ENCODE measurements around the gene FNDC8. TPM values are rescaled to one million over a fixed set of nuclear protein-coding genes. Genes with fewer than 3 reads are reported as not detected.

Gene FNDC8
- total and polyA plus RNA-seq, 11 donors = not detected

DNA sequence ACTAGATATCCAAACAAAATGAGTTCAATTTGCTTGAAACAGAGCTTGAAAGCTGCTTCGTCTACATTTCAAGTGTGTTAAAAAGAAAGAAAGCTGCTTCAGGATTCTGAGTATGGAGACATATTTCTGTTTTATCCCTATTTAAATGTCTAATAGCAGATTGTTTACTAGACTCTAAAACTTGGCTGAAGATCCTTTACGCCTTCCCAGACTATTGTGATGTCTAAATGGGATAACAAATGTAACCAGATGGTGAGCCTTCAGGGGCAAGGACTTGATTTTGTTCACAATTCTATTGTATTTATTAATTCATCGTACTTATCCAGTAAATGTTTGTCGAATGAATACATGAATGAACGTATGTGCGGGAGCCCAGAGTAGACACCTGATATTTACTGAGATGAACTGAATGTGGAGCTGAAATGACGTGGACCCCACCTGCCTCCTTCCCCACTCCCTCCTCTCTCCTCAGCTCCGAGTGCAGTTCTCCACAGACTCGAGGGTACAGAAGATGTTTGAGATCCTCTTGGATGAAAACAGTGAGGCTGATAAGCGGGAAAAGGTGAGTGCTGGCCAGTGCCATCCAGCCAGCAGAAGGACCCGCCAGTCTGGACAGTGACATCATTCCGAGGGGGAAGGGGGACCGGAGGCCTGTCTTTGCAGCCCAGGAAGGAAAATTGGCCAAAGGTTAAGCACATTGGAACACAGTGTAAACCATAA is 31.2 kb downstream of the FNDC8 start:
- WGBS, 4 donors = 59 to 64% (median 60%) methylated on average over 13 of the region's 13 CpGs
- Histone ChIP-seq H3K9me3 (no peaks in the 10 kb centered on the region), H3K27ac (no peak overlapping the region), H3K4me3 (no peak overlapping the region), H3K36me3 (peaks cover 0 to 64% (median 0%) of the 10 kb centered on the region in 9 donors), H3K27me3 (no peaks in the 10 kb centered on the region), H3K4me1 (peaks cover 0 to 34% (median 6%) of the 10 kb centered on the region in 12 donors)
- DNase-seq (no peak), ATAC-seq (no peak)
- TF ChIP-seq POLR2A (IDR thresholded peaks at IDR 0.05) = no peak
- TF ChIP-seq, protein P1, sequence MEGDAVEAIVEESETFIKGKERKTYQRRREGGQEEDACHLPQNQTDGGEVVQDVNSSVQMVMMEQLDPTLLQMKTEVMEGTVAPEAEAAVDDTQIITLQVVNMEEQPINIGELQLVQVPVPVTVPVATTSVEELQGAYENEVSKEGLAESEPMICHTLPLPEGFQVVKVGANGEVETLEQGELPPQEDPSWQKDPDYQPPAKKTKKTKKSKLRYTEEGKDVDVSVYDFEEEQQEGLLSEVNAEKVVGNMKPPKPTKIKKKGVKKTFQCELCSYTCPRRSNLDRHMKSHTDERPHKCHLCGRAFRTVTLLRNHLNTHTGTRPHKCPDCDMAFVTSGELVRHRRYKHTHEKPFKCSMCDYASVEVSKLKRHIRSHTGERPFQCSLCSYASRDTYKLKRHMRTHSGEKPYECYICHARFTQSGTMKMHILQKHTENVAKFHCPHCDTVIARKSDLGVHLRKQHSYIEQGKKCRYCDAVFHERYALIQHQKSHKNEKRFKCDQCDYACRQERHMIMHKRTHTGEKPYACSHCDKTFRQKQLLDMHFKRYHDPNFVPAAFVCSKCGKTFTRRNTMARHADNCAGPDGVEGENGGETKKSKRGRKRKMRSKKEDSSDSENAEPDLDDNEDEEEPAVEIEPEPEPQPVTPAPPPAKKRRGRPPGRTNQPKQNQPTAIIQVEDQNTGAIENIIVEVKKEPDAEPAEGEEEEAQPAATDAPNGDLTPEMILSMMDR (IDR thresholded peaks at IDR 0.05) = no peak
- intact Hi-C loops (cut with DNase I) = loop anchor here in 1 of 10 donors (10.0 kb wide), 1 partner anchor 62 kb away; no protein-coding TSS in a partner anchor

DNA sequence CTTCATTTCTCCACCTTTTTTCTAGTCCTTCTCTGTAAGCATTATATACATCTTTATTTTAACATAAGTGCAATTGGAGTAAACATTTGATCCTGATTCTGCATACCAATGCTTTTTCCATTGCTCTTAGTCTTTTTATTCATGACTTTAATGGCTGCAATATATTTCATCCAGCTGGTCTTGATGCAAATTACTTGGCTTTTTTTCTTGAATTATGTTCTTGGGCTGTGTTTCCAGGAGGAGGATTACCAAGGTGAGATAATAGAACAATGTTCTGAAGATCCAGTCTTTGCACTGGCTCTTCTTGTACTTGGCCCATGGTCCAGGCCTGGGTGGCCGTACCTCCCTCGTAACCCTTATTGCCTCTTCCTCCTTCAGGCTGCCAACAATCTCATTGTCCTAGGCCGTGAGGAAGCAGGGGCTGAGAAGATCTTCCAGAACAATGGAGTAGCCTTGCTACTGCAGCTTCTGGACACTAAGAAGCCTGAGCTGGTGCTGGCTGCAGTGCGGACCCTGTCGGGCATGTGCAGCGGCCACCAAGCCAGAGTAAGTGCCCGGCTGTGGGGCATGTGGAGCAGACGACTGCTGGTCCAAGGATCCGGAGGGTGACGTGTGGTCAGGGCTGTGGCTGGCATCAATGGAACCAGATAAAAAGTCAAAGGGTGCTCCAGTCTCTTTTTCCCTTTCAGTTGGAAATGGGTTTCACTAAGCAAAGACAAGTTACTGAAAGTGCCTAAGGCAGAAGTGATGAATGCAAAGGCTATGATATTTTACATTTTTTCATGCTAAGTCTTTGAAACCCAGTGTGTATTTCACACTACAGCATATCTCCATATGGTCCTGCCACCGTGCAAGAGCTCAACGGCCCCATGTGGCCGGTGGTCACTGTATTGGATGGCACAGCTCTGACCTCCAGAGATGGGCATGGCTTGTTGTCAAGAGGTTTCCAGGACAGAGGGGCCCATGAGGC is 33.1 kb downstream of the FNDC8 start:
- Histone ChIP-seq H3K9me3 (no peaks in the 10 kb centered on the region), H3K27ac (no peak overlapping the region), H3K4me1 (peaks cover 0 to 19% (median 3%) of the 10 kb centered on the region in 12 donors), H3K27me3 (no peaks in the 10 kb centered on the region), H3K36me3 (peaks cover 0 to 83% (median 15%) of the 10 kb centered on the region in 9 donors), H3K4me3 (no peak overlapping the region)
- intact Hi-C loops (cut with DNase I) = loop anchor here in 1 of 10 donors (10.0 kb wide), 1 partner anchor 60 kb away; no protein-coding TSS in a partner anchor
- no peak for TF ChIP-seq POLR2A (IDR thresholded peaks at IDR 0.05)
- TF ChIP-seq, protein P1 (IDR thresholded peaks at IDR 0.05) = no peak
- 83 to 89% (median 86%) methylated on average over 13 of the region's 13 CpGs for WGBS, 4 donors
- no peak for ATAC-seq
- no peak for DNase-seq

DNA sequence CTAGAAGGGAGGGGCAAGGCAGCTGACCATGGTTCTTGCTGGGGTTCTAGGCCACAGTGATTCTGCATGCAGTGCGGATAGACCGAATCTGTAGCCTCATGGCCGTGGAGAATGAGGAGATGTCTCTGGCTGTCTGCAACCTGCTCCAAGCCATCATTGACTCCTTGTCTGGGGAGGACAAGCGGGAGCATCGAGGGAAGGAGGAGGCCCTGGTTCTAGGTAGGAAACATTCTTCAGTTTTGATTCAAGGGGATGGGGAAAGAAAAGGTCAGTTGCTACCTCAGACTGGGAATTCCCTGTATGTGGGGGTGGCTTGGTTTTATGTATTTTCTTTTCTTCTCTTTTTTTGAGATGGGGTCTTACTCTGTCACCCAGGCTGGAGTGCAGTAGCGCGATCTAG is 33.8 kb downstream of the FNDC8 start:
- Histone ChIP-seq H3K9me3 (no peaks in the 10 kb centered on the region), H3K27me3 (no peaks in the 10 kb centered on the region), H3K36me3 (peaks cover 0 to 91% (median 22%) of the 10 kb centered on the region in 9 donors), H3K4me3 (no peak overlapping the region), H3K4me1 (peaks cover 0 to 12% (median under 1%) of the 10 kb centered on the region in 12 donors), H3K27ac (no peak overlapping the region)
- intact Hi-C loops (cut with DNase I) = loop anchor here in 1 of 10 donors (10.0 kb wide), 1 partner anchor 60 kb away; no protein-coding TSS in a partner anchor
- TF ChIP-seq, protein P1 (IDR thresholded peaks at IDR 0.05) = no peak
- TF ChIP-seq POLR2A (IDR thresholded peaks at IDR 0.05) = no peak
- no peak for DNase-seq
- ATAC-seq = no peak
- 93 to 96% (median 95%) methylated on average over 7 of the region's 7 CpGs for WGBS, 4 donors

All from heart left ventricle (tissue), 16 donors.